ENCODE results near the gene TCF4.

TCF4 gene

DNA sequence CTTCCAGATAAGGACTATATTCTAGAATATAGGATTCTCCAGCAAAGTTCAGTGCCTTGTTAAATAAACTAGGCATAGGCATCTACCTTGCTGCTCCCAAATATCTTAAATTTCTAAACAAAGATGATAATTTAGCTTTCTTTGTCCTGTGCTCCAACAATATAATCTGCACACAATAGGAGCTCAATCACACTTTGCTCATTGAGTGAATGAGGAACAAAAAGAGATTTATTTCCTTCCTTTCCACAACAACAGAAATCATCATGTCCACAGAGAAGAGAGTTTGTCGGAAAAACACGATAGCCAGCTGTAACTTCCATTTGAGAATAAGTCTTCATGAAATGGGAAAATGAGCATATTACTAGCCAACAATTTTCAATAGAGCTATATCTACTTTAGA, 256.7 kb downstream of the TCF4 start:
- POLR2A ChIA-PET, result no interaction called here
- no peak overlapping the region for H3K4me3 ChIP-seq (ENCODE audit: low read depth, low read length)
- DNase-seq (ENCODE audit: low read depth, low spot score), result no peak
- CTCF ChIA-PET, result interaction anchor here (1.0 to 7.3 kb wide), 3 partner anchors 13 to 97 kb away, joined by 3 to 39 read pairs (median 11); no protein-coding TSS in a partner anchor
- TF ChIP-seq CTCF (IDR thresholded peaks at IDR 0.05; ENCODE audit: insufficient read depth, low read length, missing control alignments), result no peak

GRCh38 chr18:55328301-55328700, 259.7 kb downstream of the TCF4 start:
- DNase-seq (ENCODE audit: low read depth, low spot score), result no peak
- ChIA-PET POLR2A (interaction anchor here (0.6 kb wide), 1 partner anchor 452 kb away, joined by 3 read pairs; no protein-coding TSS in a partner anchor), CTCF (interaction anchor here (1.4 to 1.9 kb wide), 2 partner anchors 10 to 94 kb away, joined by 3 to 6 read pairs; no protein-coding TSS in a partner anchor)
- TF ChIP-seq CTCF (IDR thresholded peaks at IDR 0.05; ENCODE audit: insufficient read depth, low read length, missing control alignments), result no peak
- no peak overlapping the region for H3K4me3 ChIP-seq (ENCODE audit: low read depth, low read length)

DNA sequence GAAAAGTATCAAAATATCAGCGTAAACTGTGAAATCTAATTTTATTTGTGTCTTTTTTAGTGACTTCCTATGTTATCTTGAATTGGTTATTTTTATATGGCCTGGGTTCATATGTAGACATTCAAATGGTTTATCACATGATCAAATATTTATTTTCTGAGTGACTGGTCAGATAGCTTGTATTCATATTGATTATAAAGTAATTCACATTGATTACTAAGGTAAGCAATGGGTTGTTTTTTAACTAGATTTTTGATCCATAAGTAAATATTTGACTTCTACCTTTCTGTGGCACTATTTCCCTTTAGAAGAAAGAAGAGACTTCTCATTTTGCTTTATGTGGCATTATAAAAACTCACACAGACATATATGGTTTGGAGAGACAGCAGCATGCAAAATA, 260.5 kb downstream of the TCF4 start:
- ChIA-PET POLR2A (no interaction called here), CTCF (interaction anchor here (0.7 to 2.6 kb wide), 3 partner anchors 9 to 93 kb away, joined by 3 to 21 read pairs (median 4); no protein-coding TSS in a partner anchor)
- DNase-seq (ENCODE audit: low read depth, low spot score), result no peak
- H3K4me3 ChIP-seq (ENCODE audit: low read depth, low read length), result no peak overlapping the region
- TF ChIP-seq CTCF (IDR thresholded peaks at IDR 0.05; ENCODE audit: insufficient read depth, low read length, missing control alignments), result no peak

- CTCF ChIA-PET, result interaction anchor here (1.8 to 2.6 kb wide), 2 partner anchors 18 to 92 kb away, joined by 5 to 21 read pairs; no protein-coding TSS in a partner anchor
- no peak for DNase-seq (ENCODE audit: low read depth, low spot score)
- POLR2A ChIA-PET, result no interaction called here
- TF ChIP-seq CTCF (IDR thresholded peaks at IDR 0.05; ENCODE audit: insufficient read depth, low read length, missing control alignments), result no peak
- H3K4me3 ChIP-seq (ENCODE audit: low read depth, low read length), result no peak overlapping the region
These were observed 261.9 kb downstream of the TCF4 start for GRCh38 chr18:55326134-55326533.

GRCh38 chr18:55324166-55324565, 263.8 kb downstream of the TCF4 start:
- DNase-seq (ENCODE audit: low read depth, low spot score), result no peak
- TF ChIP-seq CTCF (IDR thresholded peaks at IDR 0.05; ENCODE audit: insufficient read depth, low read length, missing control alignments), result no peak
- H3K4me3 ChIP-seq (ENCODE audit: low read depth, low read length), result no peak overlapping the region
- CTCF ChIA-PET, result no interaction called here
- POLR2A ChIA-PET, result no interaction called here

DNA sequence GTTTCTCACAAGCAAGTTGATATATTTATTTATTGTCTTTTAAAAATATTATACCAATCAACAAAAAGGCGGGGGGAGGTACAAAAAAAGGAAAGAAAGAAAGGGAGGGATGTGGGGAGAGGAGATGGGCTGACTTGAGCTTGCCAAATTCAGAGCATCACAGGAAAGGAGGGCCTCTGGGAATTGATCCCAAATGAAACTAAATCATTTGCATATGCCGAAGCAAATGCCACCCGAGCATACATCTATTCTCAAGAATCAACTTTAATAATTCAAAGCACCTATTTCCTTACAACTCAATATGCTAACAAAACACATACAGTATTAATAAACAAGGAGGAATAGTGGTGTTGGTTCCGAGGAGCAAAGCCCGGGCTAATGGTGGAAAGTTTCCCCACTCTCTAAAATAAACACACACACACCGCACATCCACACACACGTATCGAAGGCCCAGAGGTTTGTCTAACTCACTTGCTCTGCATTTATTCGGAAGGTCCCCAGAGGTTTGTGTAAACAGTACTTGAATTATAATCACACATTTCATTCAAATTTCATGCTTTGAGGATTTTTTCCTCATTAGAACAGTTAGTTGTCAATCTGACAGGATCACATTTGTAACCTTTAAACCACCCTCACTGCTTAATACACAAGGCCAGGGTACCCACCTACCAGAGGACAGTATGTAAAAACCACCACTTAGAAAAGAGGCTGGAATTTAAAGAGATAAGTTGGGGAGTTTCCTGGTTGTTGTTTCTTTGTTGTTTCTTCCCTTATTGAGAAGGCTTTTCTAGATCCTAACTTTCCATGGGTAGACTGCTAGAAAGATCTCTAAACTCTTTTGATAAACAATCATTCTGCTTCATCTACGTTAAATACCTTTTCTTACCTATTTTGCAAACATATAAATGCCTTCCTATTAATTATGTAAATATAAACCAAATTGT, 264.7 kb downstream of the TCF4 start:
- no peak for DNase-seq (ENCODE audit: low read depth, low spot score)
- ChIA-PET POLR2A (no interaction called here), CTCF (interaction anchor here (1.0 to 1.3 kb wide), 2 partner anchors 11 to 89 kb away, joined by 3 to 4 read pairs; no protein-coding TSS in a partner anchor)
- H3K4me3 ChIP-seq (ENCODE audit: low read depth, low read length), result peak overlapping the region; percentile 33
- no peak for TF ChIP-seq CTCF (IDR thresholded peaks at IDR 0.05; ENCODE audit: insufficient read depth, low read length, missing control alignments)
